HG03039 (cell line): ENCODE results near the gene HIP1.
"Not testable (repeated sequence)": the region's sequence is repeated elsewhere in the genome, so short reads cannot be mapped to it uniquely, and the experiment has no call there.

Experiments
- ATAC-seq: cut with Tn5 transposase; IDR thresholded peaks from one replicate; pipeline ENCODE4 v1.9.1; 2021; ENCODE audit warnings: mild to moderate bottlenecking, moderate library complexity; ENCODE audit not compliant: unreplicated experiment

Gene HIP1

DNA sequence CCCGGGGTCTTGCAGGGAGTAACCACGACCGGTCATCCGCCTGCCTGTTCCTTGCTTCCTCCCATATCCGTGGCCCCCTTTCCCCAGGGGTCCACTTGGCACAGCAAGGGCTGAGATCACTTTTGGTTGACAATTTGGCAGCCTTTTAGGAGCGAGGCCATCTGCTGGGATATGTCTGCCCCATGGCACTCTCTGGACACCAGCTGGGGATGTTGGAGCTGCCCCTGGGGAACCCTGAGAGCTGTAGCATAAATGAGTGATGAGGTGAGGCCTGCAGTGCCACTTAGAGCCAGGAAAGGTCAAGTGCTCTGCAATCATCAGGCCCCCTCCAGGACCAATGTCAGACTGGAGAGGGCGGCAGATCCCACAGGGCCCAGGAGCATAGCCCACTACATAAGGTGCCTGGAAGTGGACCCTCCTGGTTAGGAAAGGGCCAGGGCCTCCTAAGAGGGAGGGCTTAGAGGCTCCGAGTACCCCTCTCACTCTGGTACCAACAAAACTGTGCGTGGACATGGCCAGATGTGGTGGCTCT lies 92.1 kb downstream of the HIP1 start:
- ATAC-seq: no peak

DNA sequence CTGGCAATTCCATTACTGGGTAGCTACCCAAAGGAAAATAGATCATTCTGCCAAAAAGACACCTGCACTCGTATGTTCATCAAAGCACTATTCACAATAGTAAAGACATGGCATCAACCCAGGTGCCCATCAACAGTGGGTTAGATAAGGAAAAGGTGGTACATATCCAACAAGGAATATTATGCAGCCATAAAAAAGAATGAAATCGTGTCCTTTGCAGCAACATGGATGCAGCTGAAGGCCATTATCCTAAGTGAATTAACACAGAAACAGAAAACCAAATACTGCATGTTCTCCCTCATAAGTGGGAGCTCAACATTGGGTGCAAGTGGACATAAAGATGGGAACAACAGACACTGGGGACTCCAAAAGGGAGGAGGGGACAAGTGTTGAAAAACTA lies 93.2 kb downstream of the HIP1 start:
- no peak for ATAC-seq

DNA sequence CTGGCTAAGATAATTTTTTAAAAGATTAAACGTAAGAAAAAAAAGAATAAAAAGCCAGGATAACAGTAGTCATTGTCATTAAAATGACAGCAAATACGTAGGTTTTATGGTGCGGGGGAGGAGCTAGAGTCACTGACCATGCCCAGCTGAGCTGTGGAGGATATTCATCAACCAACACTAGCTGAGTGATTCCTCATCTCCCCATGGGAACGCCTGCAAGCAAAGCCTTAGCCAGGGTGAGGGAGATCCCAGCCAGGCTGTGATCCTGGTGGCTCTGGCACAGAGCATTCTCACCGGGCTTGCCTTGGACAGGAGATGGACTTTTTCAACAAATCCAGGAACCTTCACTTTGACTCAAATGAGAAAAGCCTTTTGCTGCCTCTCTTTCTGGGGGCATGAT lies 94.2 kb downstream of the HIP1 start:
- no peak for ATAC-seq

DNA sequence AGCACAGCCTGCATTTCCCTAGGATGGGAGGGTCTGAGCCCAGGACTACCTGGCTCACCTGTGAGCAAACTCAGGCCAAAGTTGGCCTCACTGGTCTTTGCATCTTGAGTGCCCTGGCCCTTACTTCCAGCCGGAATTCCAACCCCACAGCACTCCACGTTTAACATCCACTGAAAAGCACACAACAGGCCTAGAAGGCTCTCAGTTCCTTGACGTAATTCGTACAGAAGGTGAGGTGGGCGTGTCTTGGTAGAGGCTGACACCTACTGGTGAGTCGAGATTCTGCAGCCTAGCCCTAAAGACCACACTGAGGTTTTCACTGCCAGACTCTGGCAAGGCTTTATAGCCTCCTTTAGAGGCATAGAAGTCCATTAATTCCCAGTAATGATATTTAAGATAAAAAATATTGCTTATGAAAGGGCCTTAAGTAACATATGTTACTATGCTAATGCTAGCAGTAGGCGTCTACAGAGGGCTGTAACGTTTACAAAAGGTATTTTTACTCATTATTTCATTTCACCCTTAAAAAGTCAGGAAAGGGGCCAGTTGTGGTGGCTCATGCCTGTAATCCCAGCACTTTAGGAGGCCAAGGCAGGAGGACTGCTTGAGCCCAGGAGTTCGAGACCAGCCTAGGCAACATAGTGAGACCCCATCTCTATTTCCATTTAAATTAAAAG lies 95.8 kb downstream of the HIP1 start:
- no peak for ATAC-seq

DNA sequence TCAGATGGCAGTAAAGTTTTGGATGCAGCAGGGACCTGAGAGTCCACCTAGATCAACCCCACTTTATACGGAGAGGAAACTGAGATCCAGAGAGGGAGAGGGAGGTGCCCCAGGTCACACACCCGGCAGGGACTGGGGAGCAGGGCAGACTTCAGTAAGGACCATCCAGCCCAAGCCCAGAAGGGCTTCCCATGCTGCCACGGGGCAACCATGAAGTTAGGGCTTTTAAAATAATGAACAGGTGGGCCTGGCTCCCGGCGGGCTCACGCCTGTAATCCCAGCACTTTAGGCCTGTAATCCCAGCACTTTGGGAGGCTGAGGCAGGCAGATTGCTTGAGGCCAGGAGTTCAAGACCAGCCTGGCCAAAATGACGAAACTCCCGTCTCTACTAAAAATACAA lies 98.5 kb downstream of the HIP1 start:
- no peak for ATAC-seq

DNA sequence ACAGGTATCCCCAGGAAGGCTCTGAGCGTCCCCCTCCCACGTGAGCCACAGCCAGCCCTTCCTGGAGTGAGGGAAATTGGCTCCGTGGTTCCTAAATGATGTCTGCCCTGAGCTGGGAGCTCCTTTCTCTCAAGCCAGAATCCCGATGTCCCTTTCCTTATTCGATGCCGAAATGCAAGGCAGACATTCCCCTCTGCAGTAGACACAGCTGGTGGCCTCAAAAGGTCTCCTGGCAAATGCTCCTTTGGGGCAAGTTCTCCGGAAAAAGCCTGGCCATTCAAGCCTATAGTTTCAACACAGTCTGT lies 98.9 kb downstream of the HIP1 start:
- no peak for ATAC-seq

DNA sequence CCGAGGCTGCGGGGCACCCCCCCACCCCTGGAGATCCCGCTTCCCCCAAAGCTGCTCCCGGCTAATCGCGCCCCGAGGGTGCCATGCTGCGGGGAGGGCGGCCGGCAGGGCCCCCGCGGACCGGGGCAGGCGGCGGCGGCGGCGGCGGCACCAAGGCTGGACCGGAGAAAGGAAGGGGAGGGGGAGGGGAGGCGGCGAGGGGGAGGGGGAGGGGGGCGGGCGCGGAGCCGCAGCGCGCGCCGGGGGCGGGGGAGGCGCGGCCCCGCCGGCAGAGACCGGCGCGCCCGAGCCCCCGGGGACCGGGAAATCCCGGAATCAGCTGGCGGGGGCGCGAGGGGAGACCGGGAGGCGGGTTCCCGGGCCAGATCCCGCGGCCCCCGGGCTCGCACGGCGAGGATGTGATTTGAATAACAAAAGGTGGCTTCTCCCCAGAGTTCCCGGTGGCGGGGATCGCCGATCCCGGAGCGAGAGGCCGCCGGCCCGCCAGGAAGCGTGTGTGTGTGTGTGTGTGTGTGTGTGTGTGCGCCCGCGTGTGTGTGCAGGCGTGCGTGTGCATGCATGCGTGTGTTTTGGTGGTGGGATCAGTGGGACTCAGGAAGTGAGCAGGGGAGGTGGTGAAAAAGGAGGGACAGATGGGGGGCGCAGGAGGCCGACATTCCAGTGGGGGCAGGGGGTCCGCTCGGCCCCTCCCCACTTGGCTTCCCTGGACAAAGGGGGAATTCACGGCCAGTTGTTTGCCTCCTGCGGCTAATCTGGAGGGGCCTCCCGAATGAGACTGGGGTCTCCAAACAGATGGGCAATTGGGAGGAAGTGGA lies 99.5 kb downstream of the HIP1 start:
- ATAC-seq: no peak

DNA sequence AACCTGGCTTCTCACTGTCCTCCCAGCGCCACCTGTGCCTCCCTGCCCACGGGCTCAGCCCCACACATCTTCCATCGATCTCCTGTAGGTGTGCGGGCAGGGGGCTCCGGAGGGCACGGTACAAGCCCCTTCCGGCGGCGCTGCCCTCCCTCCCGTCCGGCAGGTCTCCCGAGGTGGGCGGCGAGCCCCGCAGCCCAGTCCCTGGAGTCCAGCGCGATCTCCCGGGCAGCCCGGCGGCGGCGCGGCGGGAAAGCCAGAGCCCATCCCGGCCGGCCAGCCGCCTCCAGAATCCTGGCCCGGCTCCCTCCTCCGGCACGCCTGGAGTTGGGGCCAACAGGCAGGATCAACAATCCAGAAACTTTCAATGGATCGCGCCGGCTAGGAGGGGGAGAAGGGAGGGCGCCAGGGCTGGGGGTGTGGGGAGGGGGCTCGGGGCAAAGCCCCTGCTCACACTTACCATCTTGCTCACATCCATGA lies 100.1 kb downstream of the HIP1 start:
- ATAC-seq: no peak

DNA sequence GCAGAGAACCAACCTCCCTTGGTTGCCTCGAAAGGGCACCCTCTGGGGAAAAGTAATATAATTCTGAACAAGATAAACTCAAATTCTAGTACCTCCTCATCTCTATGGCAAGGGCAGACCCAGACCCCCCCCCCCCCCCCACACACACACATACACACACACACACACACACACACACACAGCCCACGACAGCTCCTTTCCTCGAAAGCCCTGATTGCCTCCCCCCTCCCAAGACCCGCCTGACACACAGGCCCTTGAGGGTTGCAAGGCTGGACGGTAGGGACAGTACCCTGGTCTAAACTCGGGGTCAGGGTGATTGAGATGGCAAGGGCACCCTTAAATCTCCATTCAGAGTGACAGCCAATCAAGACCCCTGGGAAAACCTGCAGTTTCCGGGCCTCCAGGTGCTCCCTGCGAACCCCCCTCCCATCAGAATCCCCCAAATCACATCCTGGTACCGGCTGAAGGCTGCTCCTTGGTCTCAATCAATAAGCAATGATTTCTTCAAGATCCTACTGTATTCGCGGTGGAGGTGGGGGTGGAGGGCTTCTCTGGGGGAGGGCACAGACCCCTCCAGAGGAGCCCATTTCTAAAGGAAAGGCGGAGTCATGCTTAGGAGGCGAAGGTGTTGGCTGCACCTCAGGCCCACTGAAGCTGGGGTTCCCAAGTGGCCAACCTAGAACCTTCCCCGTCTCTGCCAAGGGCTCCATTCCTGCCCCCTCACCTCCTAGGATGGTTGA lies 100.7 kb downstream of the HIP1 start:
- ATAC-seq: no peak

DNA sequence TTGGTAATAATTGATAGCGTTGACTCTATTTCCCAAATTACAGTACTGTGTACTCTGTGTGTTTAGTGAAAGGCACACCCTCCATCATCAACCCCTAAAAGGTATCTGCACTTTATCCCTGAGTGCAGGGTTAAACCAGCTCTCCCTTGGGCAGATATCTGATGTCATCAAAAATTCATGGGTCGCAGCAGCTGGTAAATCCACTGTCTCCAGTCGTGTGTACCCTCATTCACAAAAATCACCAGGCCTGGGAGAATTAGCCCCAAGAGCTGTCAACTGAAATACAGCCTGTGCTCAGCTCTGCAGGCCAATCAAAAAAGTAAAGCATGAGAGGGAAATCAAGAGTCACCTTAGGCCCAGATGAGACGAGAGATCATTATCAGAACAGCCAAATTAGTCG lies 103.7 kb downstream of the HIP1 start:
- no peak for ATAC-seq

DNA sequence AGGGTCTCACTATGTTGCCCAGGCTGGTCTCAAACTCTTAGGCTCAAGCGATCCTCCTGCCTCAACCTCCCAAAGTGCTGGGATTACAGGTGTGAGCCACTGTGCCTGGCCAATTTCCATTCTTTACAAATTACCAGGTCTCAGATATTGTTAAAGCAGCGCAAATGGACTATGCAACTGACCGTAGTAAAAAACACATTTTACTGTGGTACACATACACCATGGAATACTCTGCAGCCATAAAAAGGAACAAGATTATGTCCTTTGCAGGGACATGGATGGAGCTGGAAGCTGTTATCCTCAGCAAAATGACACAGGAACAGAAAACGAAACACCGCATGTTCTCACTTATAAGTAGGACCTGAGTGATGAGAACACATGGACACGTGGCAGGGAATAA lies 106.2 kb downstream of the HIP1 start:
- not testable (repeated sequence) for ATAC-seq

DNA sequence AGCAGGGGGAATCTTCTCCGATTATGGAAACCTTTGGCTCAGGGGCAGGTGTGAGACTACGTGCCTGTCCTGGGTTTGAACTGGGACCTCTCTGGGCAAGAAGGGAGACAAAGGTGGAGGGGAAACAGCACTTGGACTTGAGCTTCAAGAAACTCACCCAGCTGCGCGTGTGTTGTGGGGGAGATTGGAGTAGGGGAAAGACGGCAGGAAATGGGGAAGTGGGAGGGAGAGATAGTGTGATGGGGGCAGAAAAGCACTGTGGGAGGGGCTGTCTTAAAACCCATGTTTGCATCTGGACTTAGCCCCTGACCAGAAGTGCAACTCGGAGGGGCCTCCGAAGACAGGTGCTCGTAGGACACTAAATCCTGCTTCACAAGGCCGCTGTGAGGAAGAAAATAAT lies 107.0 kb downstream of the HIP1 start:
- ATAC-seq: no peak

DNA sequence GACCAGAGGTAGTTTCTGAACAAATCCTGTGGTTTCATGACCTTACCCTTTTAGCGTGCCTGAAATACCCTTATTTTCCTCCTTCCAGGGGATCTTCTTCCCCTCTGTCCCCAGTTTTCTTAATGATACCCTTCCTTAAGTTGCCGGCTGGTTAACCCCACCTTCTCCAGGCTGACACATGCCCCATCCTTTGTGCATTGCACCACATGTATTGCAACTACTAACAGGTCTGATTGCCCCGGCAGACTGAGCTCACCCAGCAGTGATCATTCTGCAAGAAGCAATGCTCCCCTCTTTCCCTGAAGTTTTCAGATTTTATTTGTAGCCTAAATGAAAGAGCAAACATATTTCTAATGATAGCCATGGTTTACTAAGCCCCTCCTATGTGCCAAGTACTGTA lies 108.2 kb downstream of the HIP1 start:
- ATAC-seq: no peak

DNA sequence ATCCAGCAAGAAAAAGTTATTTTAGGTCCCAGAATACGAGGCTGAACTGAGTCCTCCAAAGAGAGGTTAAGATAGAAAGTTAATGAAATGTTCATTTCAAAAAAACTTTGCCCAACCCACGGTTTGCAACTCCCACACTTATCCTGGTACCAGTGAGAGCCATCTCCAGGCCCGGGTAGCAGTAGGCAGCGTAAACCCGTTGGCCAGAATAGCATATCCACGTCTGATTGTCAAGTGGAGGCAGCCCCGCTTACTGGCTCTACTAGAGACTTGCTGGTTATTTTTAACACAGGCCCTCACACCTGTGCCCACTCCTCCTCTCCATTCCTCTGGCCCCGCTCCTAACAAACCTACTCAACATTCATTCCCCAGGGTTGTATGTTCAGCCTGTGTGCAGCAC lies 109.7 kb downstream of the HIP1 start:
- no peak for ATAC-seq

DNA sequence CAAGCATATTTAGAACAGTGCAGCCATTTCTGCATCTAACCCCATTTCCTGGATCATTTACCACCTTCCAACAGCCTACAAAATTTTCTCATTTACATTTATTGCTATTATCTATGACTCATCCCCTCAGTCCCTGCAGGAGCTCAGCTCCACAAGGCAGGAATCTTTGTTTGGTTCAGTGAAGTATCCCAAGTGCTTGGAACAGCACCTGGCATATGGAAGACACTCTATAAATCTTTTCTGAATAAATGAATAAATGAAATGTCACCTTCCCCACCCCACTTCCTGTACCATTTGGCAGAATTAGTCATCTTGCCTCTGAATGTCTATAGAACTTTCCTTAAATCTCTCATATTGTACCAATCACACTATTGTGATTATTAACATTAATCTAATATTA lies 110.7 kb downstream of the HIP1 start:
- ATAC-seq: no peak

DNA sequence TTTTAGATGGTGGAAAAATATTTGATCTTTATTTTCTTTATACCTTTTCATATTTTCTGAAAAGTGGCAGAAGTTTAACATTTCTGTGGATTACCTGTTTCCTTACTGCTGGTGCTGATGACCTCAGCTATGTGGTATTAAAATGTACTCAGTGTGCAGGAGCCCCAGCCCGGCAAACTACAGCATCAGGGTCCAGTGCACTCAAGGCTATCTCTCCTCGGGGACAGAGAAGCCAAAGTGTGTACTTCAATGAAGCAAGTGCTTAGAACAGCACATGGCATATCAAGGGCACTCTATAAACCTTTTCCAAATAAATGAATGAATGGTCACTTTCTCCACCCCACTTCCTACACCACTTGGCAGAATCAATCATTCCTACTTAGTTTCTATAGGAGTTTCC lies 111.8 kb downstream of the HIP1 start:
- ATAC-seq: no peak

DNA sequence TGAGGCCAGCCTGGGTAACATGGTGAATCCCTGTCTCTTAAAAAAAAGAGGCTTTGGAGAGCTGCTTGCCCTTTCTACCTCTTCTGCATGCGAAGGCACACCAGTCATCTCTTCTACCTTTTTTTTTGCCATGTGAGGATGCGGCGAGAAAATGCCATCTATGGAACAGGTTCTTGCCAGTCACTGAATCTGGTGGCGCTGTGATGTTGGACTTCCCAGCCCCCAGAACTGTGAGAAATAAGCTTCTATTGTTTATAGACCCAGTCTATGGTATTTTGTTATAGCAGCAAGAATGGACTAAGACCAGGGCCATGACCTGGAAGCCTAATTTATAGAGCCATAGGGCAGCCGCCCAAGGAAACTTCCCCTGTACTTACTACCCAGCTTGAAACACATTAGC lies 112.9 kb downstream of the HIP1 start:
- no peak for ATAC-seq

DNA sequence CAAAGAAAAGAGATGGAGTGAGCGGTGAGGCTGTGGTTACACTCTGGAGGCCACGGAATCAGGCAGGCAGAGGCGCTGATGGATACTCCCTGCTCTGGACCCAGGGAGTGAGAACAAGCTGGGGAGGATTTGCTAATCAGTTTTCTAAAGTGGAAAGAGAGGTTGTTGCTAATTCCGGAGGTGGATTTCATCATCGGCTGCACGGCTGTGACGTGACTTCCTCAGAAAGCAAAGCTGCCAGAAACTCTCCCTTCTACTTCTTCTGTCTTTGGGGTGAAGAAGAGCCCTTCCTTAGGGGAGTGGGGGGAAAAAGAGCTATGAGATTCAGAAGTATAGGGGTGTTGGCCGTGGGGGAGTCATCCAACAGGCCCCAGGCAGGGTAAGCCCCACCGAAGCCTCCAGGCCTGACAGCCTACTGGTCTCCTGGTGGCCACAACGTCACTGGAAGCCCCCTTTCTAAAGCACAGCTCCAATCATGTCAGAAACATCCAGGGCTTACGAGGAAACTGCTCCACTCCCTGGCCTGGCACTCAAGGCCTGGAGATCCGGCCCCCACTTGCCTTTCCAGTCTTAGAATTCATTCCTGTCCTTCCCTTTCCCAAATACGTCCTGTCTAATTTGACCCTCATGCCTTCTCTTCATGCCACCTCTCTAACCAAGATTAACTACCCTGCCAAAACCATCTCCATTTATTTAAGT lies 114.5 kb downstream of the HIP1 start:
- no peak for ATAC-seq

DNA sequence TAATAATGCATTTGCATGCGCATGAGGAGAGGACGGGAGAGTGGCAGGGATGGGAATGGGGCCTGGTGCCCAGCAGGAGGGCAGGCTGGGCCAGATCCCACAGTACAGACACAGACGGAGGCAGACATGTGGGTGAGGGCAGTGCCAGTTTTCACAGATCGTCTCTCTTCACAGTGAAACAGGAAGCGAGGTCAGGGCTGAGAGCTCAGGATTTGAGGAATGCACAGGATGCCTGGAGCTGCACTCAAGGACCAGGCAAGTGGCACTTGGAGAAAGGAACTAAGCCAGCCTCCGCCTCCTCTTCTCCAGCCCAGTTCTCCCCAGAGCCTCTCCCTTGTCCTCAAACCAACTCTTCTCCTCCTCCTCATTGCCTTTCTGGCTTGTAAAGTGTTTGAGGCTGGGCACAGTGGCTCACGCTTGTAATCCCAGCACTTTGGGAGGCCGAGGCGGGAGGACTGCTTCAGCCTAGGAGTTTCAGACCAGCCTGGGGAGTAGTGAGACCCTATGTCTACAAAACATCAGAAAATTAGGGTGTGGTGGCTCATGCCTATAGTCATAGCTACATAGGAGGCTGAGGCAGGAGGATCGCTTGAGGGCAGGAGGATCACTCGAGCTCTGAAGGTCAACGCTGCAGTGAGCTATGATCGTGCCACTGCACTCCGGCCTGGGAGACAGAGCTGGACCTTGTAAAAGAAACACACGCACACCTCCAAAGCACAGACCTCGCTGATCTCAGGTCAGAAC lies 115.2 kb downstream of the HIP1 start:
- ATAC-seq: no peak

DNA sequence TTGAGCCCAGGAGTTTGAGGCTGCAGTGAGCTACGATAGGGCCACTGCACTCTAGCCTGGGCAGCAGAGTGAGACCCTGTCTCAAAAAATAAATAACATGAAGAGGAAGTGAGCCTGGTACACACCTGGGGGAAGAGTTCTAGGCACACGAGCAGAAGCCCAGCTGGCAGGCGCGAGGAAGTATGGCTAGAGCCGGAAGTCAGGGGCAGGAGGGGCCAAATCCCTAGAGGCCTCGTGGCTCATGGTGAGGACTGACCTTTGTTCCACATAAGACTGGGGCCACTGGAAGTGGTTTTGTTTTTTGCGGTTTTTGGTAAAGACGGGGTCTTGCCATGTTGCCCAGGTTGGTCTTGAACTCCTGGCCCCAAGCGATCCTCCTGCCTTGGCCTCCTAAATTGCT lies 117.6 kb downstream of the HIP1 start:
- ATAC-seq: no peak
